Measurements from ENCODE around the gene ZNF219. TPM values are rescaled to one million over a fixed set of nuclear protein-coding genes. Genes with fewer than 3 reads are reported as not detected.

The ZNF219 gene
- total RNA-seq, 1 experiment from 2014 or later: 149 TPM

GRCh38 chr14:21089877-21090193 is 8.6 kb downstream of the ZNF219 start:
- ATAC-seq (no peak), DNase-seq (ENCODE audit: low spot score) (no peak)
- no peaks in the 10 kb centered on the region for H3K27me3 Mint-ChIP-seq (ENCODE audit: low read depth)
- H3K4me3 Mint-ChIP-seq: no peak overlapping the region
- no peak overlapping the region for H3K27ac Mint-ChIP-seq
- peaks cover 47% of the 10 kb centered on the region for H3K4me1 Mint-ChIP-seq
- H3K9me3 Mint-ChIP-seq: no peaks in the 10 kb centered on the region
- ChIA-PET POLR2A (interaction anchor here (1.0 to 1.7 kb wide), 5 partner anchors 13 to 75 kb away, joined by 3 to 13 read pairs (median 5); partner anchors contain the start of gene ARHGEF40), CTCF (interaction anchor here (1.0 to 7.9 kb wide), 20 partner anchors 8 to 294 kb away, joined by 4 to 132 read pairs (median 6); partner anchors contain the start of genes ARHGEF40, SUPT16H, TMEM253 and ZNF219)
- peaks cover 60% of the 10 kb centered on the region for H3K36me3 Mint-ChIP-seq
- no peak for TF ChIP-seq PREB (CRISPR knock-in tag; IDR thresholded peaks at IDR 0.05; ENCODE audit: borderline replicate concordance)
- no peak for TF ChIP-seq OVOL2 (CRISPR knock-in tag; IDR thresholded peaks at IDR 0.05; ENCODE audit: borderline replicate concordance)
- TF ChIP-seq, protein P1, sequence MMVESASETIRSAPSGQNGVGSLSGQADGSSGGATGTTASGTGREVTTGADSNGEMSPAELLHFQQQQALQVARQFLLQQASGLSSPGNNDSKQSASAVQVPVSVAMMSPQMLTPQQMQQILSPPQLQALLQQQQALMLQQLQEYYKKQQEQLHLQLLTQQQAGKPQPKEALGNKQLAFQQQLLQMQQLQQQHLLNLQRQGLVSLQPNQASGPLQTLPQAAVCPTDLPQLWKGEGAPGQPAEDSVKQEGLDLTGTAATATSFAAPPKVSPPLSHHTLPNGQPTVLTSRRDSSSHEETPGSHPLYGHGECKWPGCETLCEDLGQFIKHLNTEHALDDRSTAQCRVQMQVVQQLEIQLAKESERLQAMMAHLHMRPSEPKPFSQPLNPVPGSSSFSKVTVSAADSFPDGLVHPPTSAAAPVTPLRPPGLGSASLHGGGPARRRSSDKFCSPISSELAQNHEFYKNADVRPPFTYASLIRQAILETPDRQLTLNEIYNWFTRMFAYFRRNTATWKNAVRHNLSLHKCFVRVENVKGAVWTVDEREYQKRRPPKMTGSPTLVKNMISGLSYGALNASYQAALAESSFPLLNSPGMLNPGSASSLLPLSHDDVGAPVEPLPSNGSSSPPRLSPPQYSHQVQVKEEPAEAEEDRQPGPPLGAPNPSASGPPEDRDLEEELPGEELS (CRISPR knock-in tag; IDR thresholded peaks at IDR 0.05): no peak
- no peak for TF ChIP-seq ATF6 (CRISPR knock-in tag; IDR thresholded peaks at IDR 0.05)
- TF ChIP-seq IRF2 (CRISPR knock-in tag; IDR thresholded peaks at IDR 0.05; ENCODE audit: borderline replicate concordance, low read depth): no peak
- TF ChIP-seq, protein P2, sequence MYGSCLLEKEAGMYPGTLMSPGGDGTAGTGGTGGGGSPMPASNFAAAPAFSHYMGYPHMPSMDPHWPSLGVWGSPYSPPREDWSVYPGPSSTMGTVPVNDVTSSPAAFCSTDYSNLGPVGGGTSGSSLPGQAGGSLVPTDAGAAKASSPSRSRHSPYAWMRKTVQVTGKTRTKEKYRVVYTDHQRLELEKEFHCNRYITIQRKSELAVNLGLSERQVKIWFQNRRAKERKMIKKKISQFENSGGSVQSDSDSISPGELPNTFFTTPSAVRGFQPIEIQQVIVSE (CRISPR knock-in tag; IDR thresholded peaks at IDR 0.05; ENCODE audit: borderline replicate concordance): no peak
- TF ChIP-seq ZNF317 (CRISPR knock-in tag; IDR thresholded peaks at IDR 0.05; ENCODE audit: borderline replicate concordance, low read depth): no peak
- TF ChIP-seq MYBL2 (CRISPR knock-in tag; IDR thresholded peaks at IDR 0.05): no peak
- TF ChIP-seq EMX1 (CRISPR knock-in tag; IDR thresholded peaks at IDR 0.05): no peak
- no peak for TF ChIP-seq NFE2L1 (CRISPR knock-in tag; IDR thresholded peaks at IDR 0.05)
- TF ChIP-seq, protein P3, sequence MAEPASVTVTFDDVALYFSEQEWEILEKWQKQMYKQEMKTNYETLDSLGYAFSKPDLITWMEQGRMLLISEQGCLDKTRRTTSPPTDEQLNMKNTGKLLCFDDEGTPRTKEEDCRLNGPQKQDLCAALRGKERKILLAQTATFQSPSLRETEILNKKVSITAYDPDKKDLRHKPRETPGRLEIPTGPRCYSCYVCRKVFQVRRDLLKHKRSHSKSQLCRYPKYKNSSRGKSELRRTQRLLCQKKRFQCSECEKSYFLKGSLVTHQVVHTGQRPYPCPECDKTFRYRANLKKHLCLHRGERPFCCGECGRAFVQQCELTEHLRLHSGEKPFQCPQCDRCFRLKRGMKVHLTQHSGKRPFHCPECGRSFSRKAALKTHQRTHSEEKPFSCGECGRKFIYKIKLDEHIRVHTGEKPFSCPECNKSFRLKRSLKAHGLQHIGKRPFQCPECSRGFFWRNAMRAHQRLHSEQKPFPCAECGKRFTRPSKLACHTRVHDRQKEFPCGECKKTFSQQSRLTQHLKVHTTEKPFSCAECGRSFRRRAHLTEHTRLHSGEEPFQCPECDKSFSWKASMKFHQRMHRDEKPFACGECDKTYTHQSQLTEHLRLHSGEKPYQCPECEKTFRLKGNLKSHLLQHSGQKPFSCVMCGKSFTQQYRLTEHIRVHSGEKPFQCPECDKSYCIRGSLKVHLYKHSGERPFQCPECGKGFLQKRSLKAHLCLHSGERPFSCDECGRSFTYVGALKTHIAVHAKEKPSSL (CRISPR knock-in tag; conservative IDR thresholded peaks at IDR 0.05): no peak
- TF ChIP-seq, protein P4, sequence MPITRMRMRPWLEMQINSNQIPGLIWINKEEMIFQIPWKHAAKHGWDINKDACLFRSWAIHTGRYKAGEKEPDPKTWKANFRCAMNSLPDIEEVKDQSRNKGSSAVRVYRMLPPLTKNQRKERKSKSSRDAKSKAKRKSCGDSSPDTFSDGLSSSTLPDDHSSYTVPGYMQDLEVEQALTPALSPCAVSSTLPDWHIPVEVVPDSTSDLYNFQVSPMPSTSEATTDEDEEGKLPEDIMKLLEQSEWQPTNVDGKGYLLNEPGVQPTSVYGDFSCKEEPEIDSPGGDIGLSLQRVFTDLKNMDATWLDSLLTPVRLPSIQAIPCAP (CRISPR knock-in tag; IDR thresholded peaks at IDR 0.05): no peak
- no peak for TF ChIP-seq AR (CRISPR knock-in tag; IDR thresholded peaks at IDR 0.05)
- TF ChIP-seq GABPB1 (CRISPR knock-in tag; IDR thresholded peaks at IDR 0.05): no peak
- TF ChIP-seq CREB1 (CRISPR knock-in tag; IDR thresholded peaks at IDR 0.05): no peak
- no peak for TF ChIP-seq SMAD3 (CRISPR knock-in tag; IDR thresholded peaks at IDR 0.05; ENCODE audit: borderline replicate concordance)
- TF ChIP-seq ZNF281 (CRISPR knock-in tag; IDR thresholded peaks at IDR 0.05): no peak
- no peak for TF ChIP-seq TEAD1 (CRISPR knock-in tag; IDR thresholded peaks at IDR 0.05)
- no peak for TF ChIP-seq TCF7 (CRISPR knock-in tag; IDR thresholded peaks at IDR 0.05; ENCODE audit: low read depth)

Data from WTC11 (cell line).